Measurements from ENCODE around the gene RNASEH2C.
"Not testable (repeated sequence)": the region's sequence is repeated elsewhere in the genome, so short reads cannot be mapped to it uniquely, and the experiment has no call there.

The RNASEH2C gene

GRCh38 chr11:65720211-65720934 is at the start of gene RNASEH2C:
TSS of gene RNASEH2C (minus strand) at chr11:65720798. CDS start at chr11:65720758, 40 bp downstream.
- in situ Hi-C loops (cut with MboI; ENCODE audit: low pct_unique_long_range_greater_than_20kb, low sequenced_read_pairs, unreplicated experiment): no loop called here
- peak; percentile 94 for DNase-seq (ENCODE audit: low spot score)
- no peak for TF ChIP-seq CTCF (IDR thresholded peaks at IDR 0.05; ENCODE audit: extremely low read depth, insufficient read depth, missing control alignments)

- DNase-seq (ENCODE audit: low spot score); in situ Hi-C loops (cut with MboI; ENCODE audit: low pct_unique_long_range_greater_than_20kb, low sequenced_read_pairs, unreplicated experiment): not testable (repeated sequence)
Measured at GRCh38 chr11:65767806-65768205, 47.2 kb upstream of the RNASEH2C start.

- in situ Hi-C loops (cut with MboI; ENCODE audit: low pct_unique_long_range_greater_than_20kb, low sequenced_read_pairs, unreplicated experiment): no loop called here
- TF ChIP-seq CTCF (IDR thresholded peaks at IDR 0.05; ENCODE audit: extremely low read depth, insufficient read depth, missing control alignments): no peak
- DNase-seq (ENCODE audit: low spot score): no peak
Measured at GRCh38 chr11:65767406-65767805, 46.8 kb upstream of the RNASEH2C start.

GRCh38 chr11:65766535-65766934 is 45.9 kb upstream of the RNASEH2C start:
- TF ChIP-seq CTCF (IDR thresholded peaks at IDR 0.05; ENCODE audit: extremely low read depth, insufficient read depth, missing control alignments): no peak
- in situ Hi-C loops (cut with MboI; ENCODE audit: low pct_unique_long_range_greater_than_20kb, low sequenced_read_pairs, unreplicated experiment): no loop called here
- no peak for DNase-seq (ENCODE audit: low spot score)

- DNase-seq (ENCODE audit: low spot score): no peak
- in situ Hi-C loops (cut with MboI; ENCODE audit: low pct_unique_long_range_greater_than_20kb, low sequenced_read_pairs, unreplicated experiment): no loop called here
- no peak for TF ChIP-seq CTCF (IDR thresholded peaks at IDR 0.05; ENCODE audit: extremely low read depth, insufficient read depth, missing control alignments)
Measured at GRCh38 chr11:65764434-65764833, 43.8 kb upstream of the RNASEH2C start.

GRCh38 chr11:65762816-65763215 is 42.2 kb upstream of the RNASEH2C start:
- in situ Hi-C loops (cut with MboI; ENCODE audit: low pct_unique_long_range_greater_than_20kb, low sequenced_read_pairs, unreplicated experiment); DNase-seq (ENCODE audit: low spot score): not testable (repeated sequence)

GRCh38 chr11:65762169-65762568 is 41.6 kb upstream of the RNASEH2C start:
- DNase-seq (ENCODE audit: low spot score); in situ Hi-C loops (cut with MboI; ENCODE audit: low pct_unique_long_range_greater_than_20kb, low sequenced_read_pairs, unreplicated experiment): not testable (repeated sequence)

- in situ Hi-C loops (cut with MboI; ENCODE audit: low pct_unique_long_range_greater_than_20kb, low sequenced_read_pairs, unreplicated experiment): no loop called here
- no peak for DNase-seq (ENCODE audit: low spot score)
- no peak for TF ChIP-seq CTCF (IDR thresholded peaks at IDR 0.05; ENCODE audit: extremely low read depth, insufficient read depth, missing control alignments)
Measured at GRCh38 chr11:65745049-65745448, 24.5 kb upstream of the RNASEH2C start.

Measured in GM13977 (cell line).